K562 (cell line): ENCODE data around the gene POP7. TPM values are rescaled to one million over a fixed set of nuclear protein-coding genes. Genes with fewer than 3 reads are reported as not detected.

Source experiments
- ATAC-seq: fragments of 200-7000 bp; cut with Tn5 transposase; 3 replicates; pipeline ENCODE4 v1.9.1; 2020; ENCODE audit warnings: moderate library complexity
- BruUV-seq: library from RNA; stranded (reverse); fragments of 400-500 nt; replicated peaks from 2 replicates; lab custom pipeline; 2021; lab: Mats Ljungman, UMichigan
- CTCF ChIA-PET: fragments of 300-600 bp; formaldehyde crosslinking; extraction: SDS; loops from one replicate; lab custom pipeline; 2021; ENCODE audit warnings: low intra/inter-chr PET ratio; lab: Yijun Ruan, JAX
- POLR2A ChIA-PET: fragments of 300-600, 350-650 bp; sonication (Branson Sonifier 250); formaldehyde crosslinking; extraction: SDS; loops from one replicate; lab custom pipeline; 2021; ENCODE audit warnings: antibody characterized with exemption, inconsistent platforms; lab: Yijun Ruan, JAX
- DNase-seq, 4 experiments: peaks; one replicate each; pipeline versions ENCODE4 v3.0.0 to v3.0.0-alpha.2; 2011 to 2018; ENCODE audit warnings: low spot score in 3 of 4, mixed read lengths in 3 of 4; ENCODE audit errors: extremely low read depth in 1 of 4
- FAIRE-seq: peaks from 2 replicates; lab custom pipeline; 2011; peaks lifted over from hg19 to GRCh38; lab: Jason Lieb, UNC
- H2AFZ ChIP-seq: 2 replicates; pipeline ENCODE4 v1.6.0; 2011; ENCODE audit warnings: low read depth, low read length, control low read depth, inconsistent platforms
- H3K27ac ChIP-seq: fragments of 200-600 bp; 3 replicates; pipeline ENCODE4 v1.8.0; 2011; ENCODE audit warnings: low read depth, mild to moderate bottlenecking, control low read depth, inconsistent platforms, low read length, moderate library complexity, mixed read lengths; ENCODE audit errors: extremely low read depth
- H3K27me3 ChIP-seq, 2 experiments: fragments of 300-600 bp in 1 of 2; 2 replicates in 1 of 2; 3 replicates in 1 of 2; pipeline versions ENCODE4 v1.6.0 to v1.8.0; 2011; ENCODE audit warnings: inconsistent platforms in 2 of 2, low read length in 2 of 2, mild to moderate bottlenecking in 1 of 2, mixed read lengths in 1 of 2, moderate library complexity in 1 of 2; ENCODE audit not compliant: control insufficient read depth in 2 of 2, insufficient read depth in 2 of 2
- H3K36me3 ChIP-seq: fragments of 300-600 bp; 3 replicates; pipeline ENCODE4 v1.8.0; 2011; ENCODE audit warnings: mild to moderate bottlenecking, low read length, inconsistent platforms; ENCODE audit not compliant: control insufficient read depth, insufficient read depth
- H3K4me1 ChIP-seq, 2 experiments: fragments of 200-600 bp in 1 of 2; replicated peaks in 1 of 2; 2 replicates in 1 of 2; 3 replicates in 1 of 2; pipeline versions ENCODE4 v1.5.1 to v1.8.0; 2011; ENCODE audit warnings: inconsistent platforms in 2 of 2, low read length in 2 of 2, mild to moderate bottlenecking in 1 of 2, mixed read lengths in 1 of 2, moderate library complexity in 1 of 2; ENCODE audit not compliant: control insufficient read depth in 2 of 2, insufficient read depth in 2 of 2
- H3K4me2 ChIP-seq: 2 replicates; pipeline ENCODE4 v1.6.1; 2011; ENCODE audit warnings: low read length, control low read depth, inconsistent platforms, mixed read lengths; ENCODE audit not compliant: insufficient read depth
- H3K4me3 ChIP-seq: fragments of 200-600 bp; sonication (generic), shearing (Covaris generic); 2 replicates; pipeline ENCODE4 v1.5.1; 2016; ENCODE audit warnings: control low read depth, inconsistent platforms
- H3K79me2 ChIP-seq: fragments of 200-600 bp; 3 replicates; pipeline ENCODE4 v1.8.0; 2011; ENCODE audit warnings: low read length, inconsistent platforms; ENCODE audit not compliant: control insufficient read depth, insufficient read depth
- H3K9ac ChIP-seq, 2 experiments: 2 replicates each; pipeline versions ENCODE4 v1.6.0 to v1.6.1; 2011; ENCODE audit warnings: low read depth in 2 of 2, low read length in 2 of 2, control low read depth in 1 of 2, inconsistent platforms in 1 of 2, mild to moderate bottlenecking in 1 of 2, mixed read lengths in 1 of 2; ENCODE audit not compliant: insufficient read depth in 1 of 2
- H3K9me1 ChIP-seq: one replicate; pipeline ENCODE4 v1.6.0; 2011; ENCODE audit warnings: inconsistent platforms, mild to moderate bottlenecking, low read length, moderate library complexity; ENCODE audit not compliant: control insufficient read depth, insufficient read depth
- H3K9me3 ChIP-seq: replicated peaks from 2 replicates; pipeline ENCODE4 v1.5.1; 2011; ENCODE audit warnings: low read depth, low read length, inconsistent platforms; ENCODE audit not compliant: control insufficient read depth, insufficient read depth
- H4K20me1 ChIP-seq: replicated peaks from 2 replicates; pipeline ENCODE4 v1.6.1; 2011; ENCODE audit warnings: low read length, inconsistent platforms, mixed read lengths; ENCODE audit not compliant: control insufficient read depth, insufficient read depth
- ARNT ChIP-seq, 2 experiments: fragments of 450-650 bp; IDR thresholded peaks; 2 replicates each; pipeline ENCODE4 v1.6.1; 2016; ENCODE audit warnings: mild to moderate bottlenecking in 1 of 2
- CBX8 ChIP-seq: fragments of 200-600 bp; sonication (generic); IDR thresholded peaks from 2 replicates; pipeline ENCODE4 v1.6.1; 2012; ENCODE audit warnings: borderline replicate concordance, mixed run types, low read depth, mild to moderate bottlenecking, moderate library complexity, mixed read lengths, low read length, control low read depth, inconsistent platforms; ENCODE audit not compliant: poor library complexity, severe bottlenecking; ENCODE audit errors: extremely low read depth
- FOSL1 ChIP-seq: fragments of 200-800 bp; sonication (Bioruptor generic); conservative IDR thresholded peaks from 2 replicates; pipeline ENCODE4 v1.6.1; 2016; ENCODE audit warnings: missing genetic modification characterization, missing compliant biosample characterization
- GTF2F1 ChIP-seq: IDR thresholded peaks from 2 replicates; pipeline ENCODE4 v1.6.1; 2011; ENCODE audit warnings: low read depth, low read length, improper control_type of control experiment
- JUN ChIP-seq, 2 experiments: sonication (generic) in 1 of 2; formaldehyde crosslinking in 1 of 2; IDR thresholded peaks; 2 replicates each; pipeline versions ENCODE4 v1.6.1 to v1.8.0; 2012 to 2022; ENCODE audit warnings: borderline replicate concordance in 2 of 2, mild to moderate bottlenecking in 2 of 2, improper control_type of control experiment in 1 of 2, low read depth in 1 of 2, low read length in 1 of 2, missing genetic modification reagents in 1 of 2
- KLF6 ChIP-seq: fragments of 250-450 bp; sonication (Bioruptor Pico); IDR thresholded peaks from 2 replicates; pipeline ENCODE4 v1.4.0; 2020; ENCODE audit warnings: mild to moderate bottlenecking, moderate library complexity, borderline replicate concordance
- MTA1 ChIP-seq: fragments of 450-650 bp; IDR thresholded peaks from 2 replicates; pipeline ENCODE4 v1.6.1; 2017; ENCODE audit warnings: borderline replicate concordance
- NELFE ChIP-seq: IDR thresholded peaks from 2 replicates; pipeline ENCODE4 v1.6.1; 2011; ENCODE audit warnings: mild to moderate bottlenecking; ENCODE audit not compliant: insufficient read depth, insufficient read length
- NONO ChIP-seq, 2 experiments: fragments of 200-400 bp in 1 of 2; fragments of 450-650 bp in 1 of 2; formaldehyde crosslinking in 1 of 2; IDR thresholded peaks; 2 replicates each; pipeline ENCODE4 v1.6.1; 2017; ENCODE audit warnings: low read depth in 2 of 2, mild to moderate bottlenecking in 2 of 2, moderate library complexity in 2 of 2, low read length in 1 of 2
- RB1 ChIP-seq: fragments of 450-650 bp; IDR thresholded peaks from 2 replicates; pipeline ENCODE4 v1.6.1; 2017; ENCODE audit warnings: low read depth, mild to moderate bottlenecking
- RUNX1 ChIP-seq: sonication (generic); IDR thresholded peaks from 2 replicates; pipeline ENCODE4 v1.6.1; 2016; ENCODE audit warnings: antibody characterized with exemption, low read depth
- STAT5B ChIP-seq: fragments of 250-450 bp; sonication (Bioruptor Pico); IDR thresholded peaks from 2 replicates; pipeline ENCODE4 v1.8.0; 2021; ENCODE audit warnings: mild to moderate bottlenecking, inconsistent platforms
- TAF7 ChIP-seq: fragments of 450-650 bp; IDR thresholded peaks from 2 replicates; pipeline ENCODE4 v1.6.1; 2016; ENCODE audit warnings: missing genetic modification characterization, missing compliant biosample characterization
- TCF7L2 ChIP-seq: fragments of 150-350 bp; IDR thresholded peaks from 2 replicates; pipeline ENCODE4 v1.6.1; 2016; ENCODE audit warnings: low read depth, mild to moderate bottlenecking, low read length, moderate library complexity
- TRIM28 ChIP-seq: fragments of 450-650 bp; IDR thresholded peaks from 2 replicates; pipeline ENCODE4 v1.6.1; 2017
- XRCC5 ChIP-seq: fragments of 200-400 bp; formaldehyde crosslinking; IDR thresholded peaks from 2 replicates; pipeline ENCODE4 v1.6.1; 2017; ENCODE audit warnings: low read depth, mild to moderate bottlenecking, low read length
- WGBS: fragments of 100-300 bp; shearing (Covaris generic); methylation state at CpG from one replicate; pipeline ENCODE4 v1.1.6; 2016; ENCODE audit warnings: low coverage, mixed read lengths; ENCODE audit not compliant: insufficient coverage; ENCODE audit errors: missing lambda C conversion rate; 5-methylcytosine and 5-hydroxymethylcytosine counted together
- in situ Hi-C: fragments of 300-500 bp; cut with MboI; formaldehyde crosslinking; loops from 4 replicates; pipeline ENCODE4 v1.15.0; 2018; ENCODE audit warnings: inconsistent platforms, mixed read lengths
- intact Hi-C: fragments of 100-400 bp; cut with micrococcal nuclease; formaldehyde crosslinking; loops from 2 replicates; pipeline ENCODE4 v1.14.2; 2022
- polyA plus RNA-seq, 8 experiments: library from polyadenylated mRNA; depleted of rRNA in 4 of 8; stranded (reverse) in 5 of 8; unstranded in 3 of 8; fragments of >200 nt; fragmentation: Nextera tagmentation in 2 of 8; fragmentation: Illumina TruSeq in 1 of 8; extraction: Ambion mirVana in 2 of 8; extraction: Trizol in 1 of 8; gene quantifications; 2 replicates each; pipeline versions ENCODE4 v1.2.1 to v1.2.3, GENCODE V29; 2011 to 2014; ENCODE audit warnings: inconsistent platforms in 1 of 8, missing spikeins in 1 of 8
- total RNA-seq, 7 experiments: library from RNA; depleted of rRNA in 6 of 7; stranded (reverse); fragments of >200 nt in 6 of 7; fragmentation: Illumina TruSeq in 2 of 7; extraction: Trizol in 2 of 7; gene quantifications; 2 replicates each; pipeline versions ENCODE4 v1.2.1 to v1.2.3, GENCODE V29; 2011 to 2021; ENCODE audit warnings: low replicate concordance in 1 of 7
- TF ChIP-seq, protein P1 (sequence below): fragments of 250-450 bp; sonication (Bioruptor Pico); IDR thresholded peaks from 2 replicates; pipeline ENCODE4 v1.4.0; 2020; ENCODE audit warnings: borderline replicate concordance
- TF ChIP-seq, protein P2 (sequence below): conservative IDR thresholded peaks from 2 replicates; pipeline ENCODE4 v1.6.1; 2011; ENCODE audit warnings: low read depth, mild to moderate bottlenecking, low read length; ENCODE audit not compliant: control insufficient read depth

POP7 gene
- total and polyA plus RNA-seq, 9 of the 15 experiments (the other 6 are each of a cell fraction or from before 2014, with no cell fraction given), result 11.5 to 163 (median 68.9) TPM

DNA sequence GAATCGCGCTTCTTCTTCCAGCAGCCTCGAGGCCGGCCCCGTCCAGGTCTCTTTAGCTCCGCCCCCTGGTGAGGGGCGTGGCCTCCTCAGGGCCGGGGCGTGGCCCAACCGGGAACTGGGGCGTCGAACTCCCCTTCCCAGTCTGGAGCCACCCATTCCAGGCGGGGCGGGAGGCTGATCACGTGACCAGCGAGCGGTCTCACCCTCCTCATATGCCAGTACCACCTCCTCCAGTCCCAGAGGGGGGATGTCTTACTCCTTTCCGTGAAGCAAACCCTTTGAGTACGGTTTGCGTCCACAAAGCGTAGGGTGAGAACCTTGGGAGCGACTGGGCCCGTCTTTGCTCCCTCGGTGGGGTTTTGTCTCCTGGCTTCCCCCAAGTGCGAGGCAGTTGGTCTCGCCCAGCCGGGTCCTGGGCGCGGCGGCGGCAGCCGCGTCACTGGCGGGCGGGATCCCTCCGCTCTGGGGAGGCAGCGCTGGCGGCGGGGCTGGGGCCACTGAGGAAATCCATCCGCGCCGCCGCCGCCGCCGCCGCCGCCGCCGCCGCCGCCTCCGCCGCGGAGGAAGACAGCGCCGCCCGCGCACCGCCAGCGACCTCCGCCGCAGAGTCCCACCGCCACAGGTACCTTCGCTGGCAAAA lies 32.5 kb upstream of the POP7 start, which contains the start of gene GNB2:
Gene GNB2, plus strand, starts transcription at position 439 of the 640 bp plus-strand sequence. CDS start 2,526 bp downstream, outside the sequence.
- peaks cover 22% of the 10 kb centered on the region; the same call in 2 of the 3 replicates for H3K36me3 ChIP-seq
- in situ Hi-C loops, result no loop called here
- H3K79me2 ChIP-seq, result peaks cover 44% of the 10 kb centered on the region
- H3K9me1 ChIP-seq, result no peaks in the 10 kb centered on the region
- peaks cover 10% of the 10 kb centered on the region; the same call in 1 of the 2 replicates for H4K20me1 ChIP-seq
- intact Hi-C loops, result loop anchor here (1.0 to 5.0 kb wide), 4 partner anchors 32 to 69 kb away; partner anchors contain the start of genes MOSPD3 and TFR2
- peak within 1 kb of the TSS; percentile 100 for H2AFZ ChIP-seq
- ChIA-PET POLR2A (interaction anchor here (0.5 to 1.2 kb wide), 9 partner anchors 9 to 832 kb away, joined by 3 to 7 read pairs (median 3); partner anchors contain the start of genes FBXO24 and POP7), CTCF (interaction anchor here (0.7 kb wide), 1 partner anchor 69 kb away, joined by 3 read pairs; no protein-coding TSS in a partner anchor)
- peak within 1 kb of the TSS; percentile 93 to 98 for H3K9ac ChIP-seq
- peak; percentile 99 to 100 (median 99) for DNase-seq
- H3K4me1 ChIP-seq, result peaks cover 0 to 54% of the 10 kb centered on the region in 2 experiments; a peak in 4 of 5 replicates
- H3K9me3 ChIP-seq, result no peaks in the 10 kb centered on the region
- peak within 1 kb of the TSS; percentile 98 for H3K27ac ChIP-seq
- FAIRE-seq, result peak; percentile 100
- 1% methylated on average over 36 of the region's 65 CpGs for WGBS
- H3K27me3 ChIP-seq, result no peaks in the 10 kb centered on the region
- H3K4me2 ChIP-seq, result peak within 1 kb of the TSS; percentile 97
- ATAC-seq, result peak; percentile 81
- BruUV-seq, result no TSS peak
- H3K4me3 ChIP-seq, result peak within 1 kb of the TSS; percentile 99
- peak; percentile 59; the same call in 1 of the 2 replicates for TF ChIP-seq MTA1
- TF ChIP-seq, protein P1, sequence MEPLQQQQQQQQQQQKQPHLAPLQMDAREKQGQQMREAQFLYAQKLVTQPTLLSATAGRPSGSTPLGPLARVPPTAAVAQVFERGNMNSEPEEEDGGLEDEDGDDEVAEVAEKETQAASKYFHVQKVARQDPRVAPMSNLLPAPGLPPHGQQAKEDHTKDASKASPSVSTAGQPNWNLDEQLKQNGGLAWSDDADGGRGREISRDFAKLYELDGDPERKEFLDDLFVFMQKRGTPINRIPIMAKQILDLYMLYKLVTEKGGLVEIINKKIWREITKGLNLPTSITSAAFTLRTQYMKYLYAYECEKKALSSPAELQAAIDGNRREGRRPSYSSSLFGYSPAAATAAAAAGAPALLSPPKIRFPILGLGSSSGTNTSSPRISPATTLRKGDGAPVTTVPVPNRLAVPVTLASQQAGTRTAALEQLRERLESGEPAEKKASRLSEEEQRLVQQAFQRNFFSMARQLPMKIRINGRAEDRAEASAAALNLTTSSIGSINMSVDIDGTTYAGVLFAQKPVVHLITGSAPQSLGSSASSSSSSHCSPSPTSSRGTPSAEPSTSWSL (CRISPR knock-in tag), result peak; percentile 34; the same call in 1 of the 2 replicates
- no peak for TF ChIP-seq CBX8
- TF ChIP-seq ARNT (IDR thresholded peaks at IDR 0.05), result peak in 1 of 2 experiments; percentile 68; a peak in 1 of 4 replicates
- TF ChIP-seq NONO (IDR thresholded peaks at IDR 0.05; ENCODE audit: low read depth in 2 of 2, low read length in 1 of 2), result peak in 1 of 2 experiments; percentile 100; a peak in 2 of 4 replicates
- TF ChIP-seq XRCC5, result peak; percentile 97
- no peak for TF ChIP-seq NELFE
- peak; percentile 71 for TF ChIP-seq FOSL1
- peak; percentile 75 for TF ChIP-seq TRIM28
- no peak for TF ChIP-seq STAT5B (CRISPR knock-in tag)
- TF ChIP-seq TAF7 (tag), result peak; percentile 66; the same call in 1 of the 2 replicates
- 0 out of 2 replicates have a peak, but pooled peaks have one; percentile 1 for TF ChIP-seq RUNX1
- TF ChIP-seq GTF2F1, result 0 out of 2 replicates have a peak, but pooled peaks have one; percentile 55
- TF ChIP-seq JUN (IDR thresholded peaks at IDR 0.05; ENCODE audit: borderline replicate concordance, low read depth, low read length), result peak; percentile 59; the same call in 1 of the 2 replicates
- TF ChIP-seq JUN (CRISPR knock-in tag; IDR thresholded peaks at IDR 0.05; ENCODE audit: borderline replicate concordance), result 0 out of 2 replicates have a peak, but pooled peaks have one; percentile 12
- TF ChIP-seq, protein P2, sequence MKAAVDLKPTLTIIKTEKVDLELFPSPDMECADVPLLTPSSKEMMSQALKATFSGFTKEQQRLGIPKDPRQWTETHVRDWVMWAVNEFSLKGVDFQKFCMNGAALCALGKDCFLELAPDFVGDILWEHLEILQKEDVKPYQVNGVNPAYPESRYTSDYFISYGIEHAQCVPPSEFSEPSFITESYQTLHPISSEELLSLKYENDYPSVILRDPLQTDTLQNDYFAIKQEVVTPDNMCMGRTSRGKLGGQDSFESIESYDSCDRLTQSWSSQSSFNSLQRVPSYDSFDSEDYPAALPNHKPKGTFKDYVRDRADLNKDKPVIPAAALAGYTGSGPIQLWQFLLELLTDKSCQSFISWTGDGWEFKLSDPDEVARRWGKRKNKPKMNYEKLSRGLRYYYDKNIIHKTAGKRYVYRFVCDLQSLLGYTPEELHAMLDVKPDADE, result peak; percentile 90; the same call in 1 of the 2 replicates
- TF ChIP-seq RB1, result peak; percentile 98; the same call in 1 of the 2 replicates
- peak; percentile 97 for TF ChIP-seq TCF7L2
- peak; percentile 73; the same call in 1 of the 2 replicates for TF ChIP-seq KLF6 (CRISPR knock-in tag)
